ENCODE results near the gene EGLN1.

The EGLN1 gene

DNA sequence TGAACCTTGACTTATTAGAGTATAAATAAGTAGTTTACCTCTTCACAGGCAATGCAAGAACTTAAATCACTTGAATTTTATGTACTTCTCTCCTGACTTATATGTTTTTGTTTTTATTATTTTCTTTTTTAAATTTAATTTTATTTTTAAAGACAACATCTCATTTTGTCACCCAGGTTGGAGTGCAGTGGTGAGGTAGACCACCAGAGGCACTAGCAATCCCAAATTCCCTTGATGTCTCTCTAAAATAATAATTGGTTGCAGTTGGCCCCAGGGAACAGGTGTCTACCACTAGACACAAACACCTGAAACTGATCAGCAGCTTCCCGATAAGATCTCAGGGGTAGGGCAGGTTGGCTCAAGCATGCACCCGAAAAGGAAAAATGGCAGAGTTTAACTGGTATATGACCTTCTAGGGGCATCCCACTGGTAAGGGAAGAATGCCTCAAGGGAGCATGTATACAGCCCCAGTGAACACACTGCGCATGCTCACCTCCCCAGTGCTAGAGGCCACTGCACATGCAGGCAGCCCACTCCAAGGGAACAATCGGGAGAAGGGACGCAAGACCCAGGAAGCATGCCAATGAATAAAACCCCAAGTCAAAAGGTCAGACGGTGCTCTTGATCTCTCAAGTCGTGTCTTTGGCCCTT, 99.1 kb downstream of the EGLN1 start:
- no peak for DNase-seq

DNA sequence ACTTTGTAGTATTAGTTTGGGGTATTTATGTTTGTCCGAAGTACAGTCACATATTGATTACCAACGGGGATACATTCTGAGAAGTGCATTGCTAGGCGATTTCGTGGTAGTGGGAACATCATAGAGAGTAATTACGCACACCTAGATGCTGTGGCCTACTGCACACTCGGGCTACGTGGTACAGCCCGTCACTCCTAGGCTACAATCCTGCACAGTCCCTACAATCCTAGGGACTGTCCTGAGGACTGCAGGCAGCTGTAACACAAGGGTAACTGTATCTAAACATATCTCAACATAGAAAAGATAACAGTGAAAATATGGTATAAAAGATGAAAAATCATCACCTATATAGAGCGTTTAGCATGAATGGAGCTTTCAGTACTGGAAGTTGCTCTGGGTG, 103.0 kb downstream of the EGLN1 start:
- DNase-seq = no peak

DNA sequence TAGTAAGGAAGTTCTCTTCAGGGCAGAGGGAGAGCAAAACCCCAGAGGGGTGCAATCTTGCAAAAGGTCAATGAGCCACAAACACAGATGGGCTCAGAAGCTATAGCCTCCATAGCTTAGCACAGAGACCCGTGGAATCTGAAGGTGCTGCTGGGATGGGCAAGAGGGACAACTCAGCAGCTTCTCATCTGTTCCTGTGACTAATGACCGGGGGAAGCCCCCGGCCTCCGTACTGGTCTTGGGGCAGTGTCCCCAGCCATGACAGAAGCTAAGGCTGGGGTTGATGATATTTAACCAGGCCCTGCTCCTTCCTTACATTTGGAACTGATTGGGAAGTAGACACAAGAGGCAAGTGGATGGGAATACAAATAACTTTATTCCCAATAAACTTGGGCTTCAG, 103.5 kb downstream of the EGLN1 start:
- DNase-seq = no peak

DNA sequence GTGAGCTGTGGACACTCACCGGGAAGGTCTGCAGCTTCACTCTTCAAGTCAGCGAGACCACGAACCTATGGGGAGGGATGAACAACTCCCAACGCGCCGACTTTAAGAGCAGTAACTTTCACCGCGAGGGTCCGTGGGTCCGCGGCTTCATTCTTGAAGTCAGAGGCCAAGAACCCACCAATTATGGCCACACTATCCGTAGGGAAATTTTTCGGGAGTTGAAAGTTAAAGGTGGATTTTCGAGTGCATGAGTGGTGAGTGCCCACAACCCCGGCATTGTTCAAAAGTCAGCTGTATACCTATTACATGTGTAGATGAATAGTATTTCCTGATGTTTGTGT, 104.1 kb downstream of the EGLN1 start:
- DNase-seq = no peak

DNA sequence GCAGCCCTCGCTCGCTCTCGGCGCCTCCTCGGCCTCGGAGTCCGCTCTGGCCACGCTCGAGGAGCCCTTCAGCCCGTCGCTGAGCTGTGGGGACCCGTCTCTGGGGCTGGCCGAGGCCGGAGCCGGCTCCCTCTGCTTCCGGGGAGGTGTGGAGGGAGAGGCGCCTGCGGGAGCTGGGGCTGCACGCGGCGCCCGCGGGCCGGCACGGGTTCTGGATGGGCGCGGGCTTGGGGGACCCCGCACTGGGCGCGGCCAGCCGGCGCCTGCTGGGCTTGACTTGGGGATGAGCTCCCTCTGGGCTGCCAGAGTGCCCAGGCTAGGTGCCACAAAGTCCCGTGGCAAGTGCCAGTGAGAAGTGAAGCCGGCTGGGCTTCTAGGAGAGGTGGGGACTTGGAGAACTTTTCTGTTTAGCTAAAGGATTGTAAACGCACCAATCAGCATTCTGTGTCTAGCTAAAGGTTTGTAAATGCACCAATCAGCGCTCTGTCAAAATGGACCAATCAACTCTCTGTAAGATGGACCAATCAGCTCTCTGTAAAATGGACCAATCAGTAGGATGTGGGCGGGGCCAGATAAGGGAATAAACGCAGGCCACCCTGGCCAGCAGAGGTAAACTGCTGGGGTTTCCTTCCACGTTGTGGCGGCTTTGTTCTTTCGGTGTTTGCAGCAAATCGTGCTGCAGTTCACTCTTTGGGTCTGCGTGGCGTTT, 104.6 kb downstream of the EGLN1 start:
- no peak for DNase-seq

DNA sequence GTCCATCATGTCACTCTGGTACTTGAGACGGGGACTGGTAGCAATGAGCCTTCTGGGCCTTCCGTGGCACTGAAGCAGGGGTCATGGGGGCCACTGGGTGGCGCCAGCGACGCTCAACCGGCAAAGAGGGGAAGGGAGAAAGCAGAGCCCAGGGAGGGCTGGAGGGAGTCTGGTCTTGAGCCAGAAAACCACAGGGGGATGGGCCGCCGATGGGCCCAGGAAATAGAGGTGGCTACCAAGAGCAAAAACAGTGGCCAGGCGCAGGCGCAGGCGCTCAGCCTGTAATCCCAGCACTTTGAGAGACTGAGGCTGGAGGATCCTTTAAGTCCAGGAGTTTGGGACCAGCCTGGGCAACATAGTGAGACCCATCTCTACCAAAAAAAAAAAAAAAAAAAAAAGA, 106.2 kb downstream of the EGLN1 start:
- peak in 1 of 2 experiments; percentile 26 for DNase-seq

All from stimulated activated CD4-positive, alpha-beta T cell treated with anti-CD3 and anti-CD28 coated beads, Interleukin-4, amount 100 ng/mL, for 4 hours (primary cell).